Esophagus squamous epithelium (tissue), 4 donors: ENCODE results near the gene IRF2.

Source experiments
- CTCF ChIP-seq, 6 experiments: fragments of 450-650 bp in 4 of 6; fragments of 200-600 bp in 2 of 6; sonication (generic) in 2 of 6; IDR thresholded peaks; one replicate each; pipeline ENCODE4 v1.5.1; 2016 to 2019; ENCODE audit warnings: antibody characterized with exemption in 6 of 6, mild to moderate bottlenecking in 4 of 6, moderate library complexity in 4 of 6
- POLR2A ChIP-seq, 4 donors: fragments of 450-650 bp; IDR thresholded peaks; one replicate each; pipeline ENCODE4 v1.6.1; 2017; ENCODE audit warnings: antibody characterized with exemption in 4 of 4, mild to moderate bottlenecking in 4 of 4, moderate library complexity in 3 of 4

GRCh38 chr4:184487503-184487902 lies 13.2 kb upstream of the IRF2 start:
- TF ChIP-seq POLR2A (IDR thresholded peaks at IDR 0.05) = no peak
- no peak for TF ChIP-seq CTCF (IDR thresholded peaks at IDR 0.05)
